Astrocyte (in vitro differentiated cells and primary cell): ENCODE measurements around the gene TRIP13.

Experiments used
- EZH2 ChIP-seq: IDR thresholded peaks from 2 replicates; pipeline ENCODE4 v1.6.1; 2012; ENCODE audit warnings: mild to moderate bottlenecking, low read length, inconsistent platforms; ENCODE audit not compliant: insufficient read depth
- TF ChIP-seq, protein P1 (sequence below): IDR thresholded peaks from 2 replicates; pipeline ENCODE4 v1.5.1; 2011; ENCODE audit warnings: low read depth, mild to moderate bottlenecking, inconsistent platforms, low read length, moderate library complexity; ENCODE audit not compliant: insufficient read depth

DNA sequence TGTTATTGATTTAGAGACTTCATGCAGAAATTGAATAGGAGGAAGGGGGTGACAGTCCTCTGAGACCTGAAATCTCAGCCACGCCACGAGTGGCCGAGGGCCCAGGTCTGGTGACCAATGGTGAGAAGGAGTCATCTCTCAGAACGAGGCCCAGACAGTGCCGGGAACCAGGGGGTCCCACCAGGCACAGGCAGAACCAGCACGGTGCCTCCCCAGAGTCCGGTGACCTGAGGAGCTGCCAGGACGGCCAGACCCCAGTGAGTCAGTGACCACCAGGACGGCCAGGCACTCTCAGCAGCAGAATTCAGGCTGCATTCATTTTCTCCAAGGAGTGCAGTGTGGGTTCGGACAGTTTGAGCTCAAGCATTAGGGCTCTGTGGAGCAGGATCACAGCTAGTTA, 72.1 kb downstream of the TRIP13 start:
- TF ChIP-seq, protein P1, sequence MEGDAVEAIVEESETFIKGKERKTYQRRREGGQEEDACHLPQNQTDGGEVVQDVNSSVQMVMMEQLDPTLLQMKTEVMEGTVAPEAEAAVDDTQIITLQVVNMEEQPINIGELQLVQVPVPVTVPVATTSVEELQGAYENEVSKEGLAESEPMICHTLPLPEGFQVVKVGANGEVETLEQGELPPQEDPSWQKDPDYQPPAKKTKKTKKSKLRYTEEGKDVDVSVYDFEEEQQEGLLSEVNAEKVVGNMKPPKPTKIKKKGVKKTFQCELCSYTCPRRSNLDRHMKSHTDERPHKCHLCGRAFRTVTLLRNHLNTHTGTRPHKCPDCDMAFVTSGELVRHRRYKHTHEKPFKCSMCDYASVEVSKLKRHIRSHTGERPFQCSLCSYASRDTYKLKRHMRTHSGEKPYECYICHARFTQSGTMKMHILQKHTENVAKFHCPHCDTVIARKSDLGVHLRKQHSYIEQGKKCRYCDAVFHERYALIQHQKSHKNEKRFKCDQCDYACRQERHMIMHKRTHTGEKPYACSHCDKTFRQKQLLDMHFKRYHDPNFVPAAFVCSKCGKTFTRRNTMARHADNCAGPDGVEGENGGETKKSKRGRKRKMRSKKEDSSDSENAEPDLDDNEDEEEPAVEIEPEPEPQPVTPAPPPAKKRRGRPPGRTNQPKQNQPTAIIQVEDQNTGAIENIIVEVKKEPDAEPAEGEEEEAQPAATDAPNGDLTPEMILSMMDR = no peak
- no peak for TF ChIP-seq EZH2
